Measurements from ENCODE around the gene PRODH.
"Not testable (repeated sequence)": the region's sequence is repeated elsewhere in the genome, so short reads cannot be mapped to it uniquely, and the experiment has no call there.

PRODH gene, protein sequence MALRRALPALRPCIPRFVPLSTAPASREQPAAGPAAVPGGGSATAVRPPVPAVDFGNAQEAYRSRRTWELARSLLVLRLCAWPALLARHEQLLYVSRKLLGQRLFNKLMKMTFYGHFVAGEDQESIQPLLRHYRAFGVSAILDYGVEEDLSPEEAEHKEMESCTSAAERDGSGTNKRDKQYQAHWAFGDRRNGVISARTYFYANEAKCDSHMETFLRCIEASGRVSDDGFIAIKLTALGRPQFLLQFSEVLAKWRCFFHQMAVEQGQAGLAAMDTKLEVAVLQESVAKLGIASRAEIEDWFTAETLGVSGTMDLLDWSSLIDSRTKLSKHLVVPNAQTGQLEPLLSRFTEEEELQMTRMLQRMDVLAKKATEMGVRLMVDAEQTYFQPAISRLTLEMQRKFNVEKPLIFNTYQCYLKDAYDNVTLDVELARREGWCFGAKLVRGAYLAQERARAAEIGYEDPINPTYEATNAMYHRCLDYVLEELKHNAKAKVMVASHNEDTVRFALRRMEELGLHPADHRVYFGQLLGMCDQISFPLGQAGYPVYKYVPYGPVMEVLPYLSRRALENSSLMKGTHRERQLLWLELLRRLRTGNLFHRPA

DNA sequence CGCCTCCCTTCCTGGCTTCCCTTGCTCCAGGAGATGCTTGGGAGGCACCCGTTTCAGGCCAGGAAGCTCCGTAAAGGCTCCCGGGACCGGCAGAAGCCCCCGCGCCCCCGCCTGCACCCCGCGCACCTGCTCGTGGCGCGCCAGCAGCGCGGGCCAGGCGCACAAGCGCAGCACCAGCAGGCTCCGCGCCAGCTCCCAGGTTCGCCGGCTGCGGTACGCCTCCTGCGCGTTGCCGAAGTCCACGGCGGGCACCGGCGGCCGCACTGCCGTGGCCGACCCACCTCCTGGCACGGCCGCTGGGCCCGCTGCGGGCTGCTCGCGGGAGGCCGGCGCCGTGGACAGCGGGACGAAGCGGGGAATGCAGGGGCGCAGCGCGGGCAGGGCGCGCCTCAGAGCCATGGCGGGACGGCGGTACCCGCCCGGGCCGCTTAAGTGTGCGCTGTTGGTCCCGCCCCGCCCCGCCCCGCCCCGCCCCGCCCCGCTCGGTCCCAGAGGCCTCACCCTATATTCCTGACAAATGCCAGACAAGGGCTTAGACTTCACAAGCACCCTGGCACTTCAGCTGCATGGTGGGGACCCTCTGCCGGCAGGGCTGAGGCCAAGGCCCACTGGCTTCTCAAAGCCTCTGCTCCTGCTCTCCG lies at the start of gene PRODH:
Gene PRODH, minus strand, starts transcription at position 405 of the 641 bp plus-strand sequence. Its CDS starts 6 bp downstream, at position 399.
- DNase-seq = no peak

DNA sequence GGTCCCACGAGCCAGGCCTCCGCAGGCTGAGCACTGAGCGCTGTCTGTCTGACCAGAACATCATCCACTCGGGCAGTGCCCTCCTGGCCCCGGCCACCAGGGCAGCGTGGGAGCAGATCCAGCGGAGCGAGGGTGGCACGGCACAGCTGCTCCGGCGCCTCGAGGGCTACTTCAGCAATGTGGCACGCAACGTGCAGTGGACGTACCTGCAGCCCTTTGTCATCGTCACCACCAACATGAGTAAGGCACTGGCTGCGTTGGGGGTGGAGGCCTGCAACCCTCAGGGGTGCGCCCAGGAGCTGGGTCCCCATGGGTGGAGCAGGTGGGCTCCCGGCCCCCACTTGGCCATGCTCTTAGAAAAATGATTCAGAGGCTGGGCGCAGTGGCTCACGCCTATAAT lies 49.7 kb upstream of the PRODH start:
- no peak for DNase-seq

DNA sequence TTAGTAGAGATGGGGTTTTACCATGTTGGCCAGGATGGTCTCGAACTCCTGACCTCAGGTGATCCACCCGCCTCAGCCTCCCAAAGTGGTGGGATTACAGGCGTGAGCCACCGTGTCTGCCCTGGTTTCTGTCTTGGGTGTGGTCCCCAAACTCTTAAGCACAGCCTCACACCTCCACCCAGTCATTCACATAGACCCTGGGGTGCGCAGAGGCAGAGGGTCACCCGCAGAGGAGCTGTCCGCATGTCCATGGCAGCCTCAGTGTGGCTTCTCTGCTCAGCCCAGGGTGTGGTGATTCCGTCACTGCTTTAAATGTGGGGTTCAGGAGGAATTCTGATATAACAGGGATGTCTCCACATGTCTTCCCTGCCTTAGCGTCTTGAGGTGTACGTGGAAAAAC lies 48.5 kb upstream of the PRODH start:
- no peak for DNase-seq

DNA sequence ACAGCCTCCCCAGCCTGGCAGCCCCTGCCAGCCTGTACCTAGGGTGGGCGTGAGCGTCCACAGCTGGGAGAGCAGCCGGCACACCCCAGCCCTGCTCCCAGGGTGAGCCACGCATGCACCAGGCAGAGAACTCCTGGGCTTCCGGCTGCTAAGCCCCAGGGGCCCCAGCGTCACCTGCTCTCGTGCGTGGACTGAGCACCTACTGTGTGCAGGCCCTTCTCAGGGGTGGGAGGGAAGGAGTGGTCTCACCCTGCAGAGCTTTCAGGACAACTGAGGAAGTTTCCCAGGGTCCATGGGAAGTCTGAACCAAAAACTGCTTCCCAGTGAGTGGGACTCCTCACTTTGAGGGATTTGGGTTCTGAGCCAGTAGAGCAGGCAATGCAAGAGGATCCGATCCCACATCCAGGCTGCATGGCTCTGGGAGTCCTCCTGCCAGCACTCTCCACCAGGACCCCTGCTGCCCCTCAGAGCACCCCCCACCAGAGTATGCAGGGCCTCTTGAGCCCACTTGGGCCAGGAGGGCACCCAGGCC lies 47.1 kb upstream of the PRODH start:
- no peak for DNase-seq

DNA sequence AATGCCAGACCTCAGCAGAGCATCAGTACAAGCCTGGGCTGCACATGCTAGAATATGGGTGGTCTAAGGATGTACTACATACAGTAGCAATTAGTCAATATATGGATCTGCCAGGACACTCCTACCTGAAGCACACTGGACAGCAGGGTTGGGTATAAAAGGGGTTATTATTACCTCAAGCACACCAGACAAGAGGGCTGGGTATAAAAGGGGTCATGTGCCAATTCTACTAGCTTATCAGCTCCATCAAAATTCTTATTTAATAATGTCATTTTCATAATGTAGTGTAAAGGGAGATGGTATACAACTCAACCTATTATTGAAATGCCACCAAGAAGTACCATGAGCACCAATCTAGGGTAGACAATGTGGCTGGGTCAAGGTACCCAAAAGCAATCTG lies 44.7 kb upstream of the PRODH start:
- DNase-seq = no peak

DNA sequence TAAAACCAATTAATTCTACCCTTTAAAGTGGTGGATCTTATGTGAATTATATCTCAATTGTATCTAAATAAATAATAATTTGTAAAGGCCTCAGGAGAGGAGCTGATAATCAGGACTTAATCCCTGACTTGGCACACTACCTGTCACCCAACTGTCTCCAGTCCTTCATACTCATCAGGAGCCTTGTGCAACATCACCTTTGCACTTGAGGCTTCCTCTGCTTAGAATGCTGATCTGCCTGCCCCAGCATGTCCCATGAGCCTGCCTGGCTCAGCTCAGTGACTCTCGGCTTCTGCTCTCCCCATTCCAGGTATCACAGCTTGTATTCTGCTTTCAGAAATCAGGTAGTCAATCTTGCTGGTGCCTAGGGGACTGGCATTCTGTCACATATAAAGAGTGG lies 43.9 kb upstream of the PRODH start:
- no peak for DNase-seq

DNA sequence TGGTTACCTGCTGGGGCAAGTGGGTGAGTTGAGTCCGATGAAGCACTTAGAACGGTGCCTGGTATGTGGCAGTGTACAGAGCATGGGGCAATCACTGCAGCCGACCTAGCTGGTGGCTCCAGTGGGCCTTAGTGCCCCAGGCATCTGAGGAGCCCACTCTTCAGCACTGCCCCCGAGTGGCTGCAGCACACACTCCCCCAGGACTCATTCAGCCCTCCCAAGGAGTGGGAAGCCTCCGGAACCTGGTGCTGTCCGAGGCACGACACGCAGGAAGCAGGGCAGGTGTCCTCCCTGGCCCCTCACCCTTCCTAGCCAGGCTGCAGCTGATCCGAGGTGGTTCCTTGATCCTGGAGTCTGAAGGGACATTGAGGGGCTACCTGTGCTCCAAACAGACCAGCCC lies 42.4 kb upstream of the PRODH start:
- no peak for DNase-seq

DNA sequence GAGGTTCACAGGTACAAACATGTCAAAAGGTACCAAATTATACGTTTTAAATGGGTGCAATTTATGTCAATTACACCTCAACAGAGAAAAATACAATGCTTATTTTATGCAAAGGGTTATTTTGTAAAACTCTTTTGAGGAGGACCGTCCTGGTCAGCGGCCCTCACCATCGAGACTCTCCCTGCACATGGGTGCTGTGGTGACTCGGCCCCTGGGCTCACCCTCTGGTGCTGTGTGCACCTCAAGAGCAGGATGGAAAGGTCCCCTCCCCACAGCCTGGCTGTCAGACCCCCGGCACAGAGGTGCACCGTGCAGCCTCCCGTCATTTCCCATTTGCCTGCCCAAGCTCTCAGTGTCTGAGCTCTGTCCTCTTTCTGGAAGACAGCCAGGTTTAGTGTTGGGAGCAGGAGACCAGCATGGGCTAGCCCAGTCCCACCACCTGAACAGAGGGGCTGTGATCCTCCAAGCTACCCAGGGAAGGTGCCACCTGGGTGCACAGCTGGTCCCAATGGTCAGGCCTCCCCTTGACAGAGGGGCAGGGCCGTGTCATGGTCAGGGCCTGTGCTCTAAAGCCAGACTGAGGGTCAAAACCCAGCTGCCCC lies 41.8 kb upstream of the PRODH start:
- no peak for DNase-seq

DNA sequence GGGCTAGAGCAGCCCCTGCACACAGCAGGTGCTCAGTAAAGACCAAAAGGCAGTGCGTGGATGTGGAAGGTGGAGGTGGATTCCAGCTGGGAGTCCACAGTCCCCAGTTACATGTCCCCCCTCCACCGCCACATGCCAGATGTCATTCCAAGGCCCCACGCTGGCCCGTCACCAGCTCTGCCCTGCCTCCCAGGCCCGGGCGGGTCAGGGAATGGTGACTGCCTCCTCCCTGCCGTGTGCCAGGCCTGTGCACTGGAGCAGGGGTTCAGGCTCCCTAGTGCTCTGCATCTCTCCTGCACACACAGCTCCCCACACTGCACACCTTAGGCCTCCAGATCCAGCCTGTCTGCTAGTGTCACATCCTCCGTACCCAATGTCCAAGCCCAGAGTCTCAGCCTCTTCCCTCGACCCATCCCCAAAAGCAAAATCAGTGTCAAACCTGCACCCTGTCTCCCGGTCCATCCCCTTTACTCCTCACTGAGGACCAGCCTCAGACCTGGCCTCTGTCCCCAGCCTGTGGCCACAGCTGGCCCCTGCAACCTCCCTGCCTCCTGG lies 40.2 kb upstream of the PRODH start:
- no peak for DNase-seq

DNA sequence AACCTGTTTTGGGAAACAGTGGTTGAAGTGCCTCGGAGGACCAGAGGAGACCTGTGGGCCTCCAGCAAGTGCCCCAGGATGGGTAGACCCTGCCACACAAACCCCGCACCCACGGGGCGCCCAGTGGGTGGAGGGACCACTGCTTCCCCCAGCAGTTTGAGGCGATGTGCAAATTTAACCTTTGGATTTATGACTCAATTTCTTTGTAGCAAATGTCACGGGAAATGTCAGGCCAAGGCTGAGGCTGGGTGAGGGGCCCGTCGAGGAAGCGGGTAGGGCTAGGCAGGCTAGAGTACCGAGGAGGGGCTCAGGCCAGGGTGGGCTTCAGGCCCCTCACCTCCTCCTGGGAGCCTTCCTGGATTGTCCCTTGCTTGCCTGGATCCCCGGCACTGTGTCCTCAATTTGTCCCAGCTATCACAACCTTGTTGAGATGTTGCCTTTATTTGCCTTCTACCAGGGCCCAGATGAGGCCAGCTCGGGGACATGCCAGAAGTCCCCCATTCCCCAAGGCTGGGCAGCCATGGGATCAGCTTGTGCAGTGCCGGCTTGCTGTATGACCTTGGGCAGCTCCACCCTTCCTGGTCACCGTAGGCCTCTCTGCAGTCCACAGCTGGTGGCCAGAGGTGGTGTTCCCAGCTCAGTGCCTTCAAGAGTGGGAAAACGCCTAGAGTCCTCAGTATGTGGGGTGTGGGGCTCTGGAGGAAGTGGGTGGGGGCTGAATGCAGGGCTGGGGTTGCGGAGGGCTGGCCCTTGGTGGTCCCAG lies 39.5 kb upstream of the PRODH start:
- DNase-seq = no peak

DNA sequence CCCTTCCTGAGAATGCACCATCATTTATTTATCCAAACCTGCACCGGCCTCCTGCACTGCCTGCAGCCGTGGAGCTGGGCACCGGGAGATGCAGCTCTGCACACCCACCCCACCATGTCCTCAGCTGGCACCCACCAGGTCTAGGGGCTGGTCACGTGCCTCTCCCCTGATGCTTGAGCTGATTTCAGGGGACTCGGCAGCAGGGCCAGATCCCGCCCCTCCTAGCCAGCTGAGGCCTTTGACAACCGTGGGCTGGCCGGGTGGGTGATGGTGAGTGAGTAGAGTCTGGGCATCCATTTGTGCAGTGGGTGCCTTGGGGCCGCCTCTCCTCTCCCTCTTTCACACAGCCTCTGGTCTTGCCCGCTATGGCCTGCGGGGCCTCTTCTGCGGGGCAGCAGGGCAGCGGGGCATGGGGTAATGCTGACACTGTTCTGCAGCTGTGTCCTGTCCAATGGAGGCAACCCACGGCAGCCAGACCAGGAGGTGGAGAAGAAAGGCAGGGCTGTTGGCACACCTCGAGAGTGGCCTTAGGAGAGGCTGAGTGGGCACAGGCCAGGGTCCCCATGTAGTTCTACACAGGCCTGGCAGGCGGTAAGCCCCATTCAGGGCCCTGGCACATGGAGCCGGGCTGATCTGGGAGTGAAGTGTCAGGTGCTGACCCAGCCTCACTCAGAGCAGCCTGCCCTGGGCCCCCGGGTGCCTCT lies 38.5 kb upstream of the PRODH start:
- no peak for DNase-seq

DNA sequence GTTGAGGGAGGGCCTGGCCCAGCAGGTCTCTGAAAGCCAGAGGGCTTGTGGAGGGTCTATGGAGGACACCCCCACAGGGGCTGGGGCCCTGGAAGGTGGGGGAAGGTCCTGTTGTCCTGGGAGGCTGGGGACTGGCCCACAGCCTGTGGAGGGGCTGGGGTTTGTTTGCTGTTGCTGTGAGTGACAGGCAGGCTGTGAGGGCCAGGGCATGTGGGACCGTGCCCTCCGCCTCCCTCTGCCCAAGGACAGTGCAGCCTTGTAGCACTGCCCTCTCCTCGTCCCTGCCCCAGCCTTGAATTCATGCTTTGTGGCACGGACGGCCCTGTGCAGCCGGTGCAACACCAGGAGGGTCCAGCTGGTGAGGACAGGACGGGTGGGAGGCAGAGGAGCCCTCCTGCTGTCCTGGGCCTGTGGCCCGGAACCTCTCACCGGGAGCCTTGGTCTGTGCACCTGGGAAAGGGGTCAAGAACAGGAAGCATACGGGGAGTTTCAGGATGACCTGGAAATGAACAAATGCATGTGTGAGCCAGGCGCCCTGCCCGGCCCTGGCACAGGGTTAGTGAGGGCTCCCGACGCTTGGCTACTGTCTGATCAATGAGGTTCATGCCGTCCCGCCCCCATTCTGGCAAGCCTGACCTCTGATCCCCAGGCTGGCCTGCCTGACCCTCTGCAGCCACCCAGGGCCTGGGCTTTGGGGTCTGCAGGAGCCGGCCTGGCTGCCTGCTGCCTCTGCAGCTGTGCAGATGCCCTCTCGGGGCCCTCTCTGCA lies 37.4 kb upstream of the PRODH start:
- no peak for DNase-seq

DNA sequence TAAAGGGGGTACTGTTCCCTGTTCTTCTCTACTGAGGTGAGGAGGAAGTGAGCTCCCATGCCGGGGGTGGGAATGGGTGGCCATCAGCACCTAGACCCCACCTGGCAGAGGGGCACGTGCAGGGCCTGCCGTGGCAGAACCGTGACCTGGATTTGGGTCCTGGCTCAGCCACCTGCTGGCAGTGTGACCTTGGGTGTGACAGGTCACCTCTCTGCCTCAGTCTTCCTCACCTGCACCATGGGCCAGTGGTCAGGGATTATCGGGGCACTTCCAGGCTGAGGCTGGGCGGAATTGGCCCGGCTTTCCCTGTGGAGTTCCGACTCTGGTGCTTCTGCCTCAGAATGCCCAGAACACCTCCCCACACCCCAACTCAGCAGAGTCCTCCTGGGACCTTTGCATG lies 36.5 kb upstream of the PRODH start:
- not testable (repeated sequence) for DNase-seq

DNA sequence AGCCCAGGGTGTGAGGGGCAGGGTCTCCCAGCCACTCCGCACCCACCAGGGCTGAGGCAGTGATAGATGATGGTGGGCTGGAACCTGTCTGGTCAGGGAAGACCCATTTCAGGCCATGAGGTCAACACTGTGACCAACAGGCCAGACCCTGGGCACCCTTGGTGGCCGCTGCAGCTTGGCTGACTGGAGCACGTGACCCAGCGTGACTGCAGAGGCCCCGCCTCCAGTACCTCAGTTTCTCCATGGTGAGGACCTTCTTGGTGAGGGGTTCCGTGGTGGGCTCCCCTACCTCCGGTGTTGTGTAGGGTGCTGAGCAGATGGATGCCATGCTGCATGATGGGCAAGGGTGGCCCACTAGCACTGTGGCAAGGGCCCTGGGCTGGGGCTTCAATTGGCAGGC lies 35.9 kb upstream of the PRODH start:
- not testable (repeated sequence) for DNase-seq

DNA sequence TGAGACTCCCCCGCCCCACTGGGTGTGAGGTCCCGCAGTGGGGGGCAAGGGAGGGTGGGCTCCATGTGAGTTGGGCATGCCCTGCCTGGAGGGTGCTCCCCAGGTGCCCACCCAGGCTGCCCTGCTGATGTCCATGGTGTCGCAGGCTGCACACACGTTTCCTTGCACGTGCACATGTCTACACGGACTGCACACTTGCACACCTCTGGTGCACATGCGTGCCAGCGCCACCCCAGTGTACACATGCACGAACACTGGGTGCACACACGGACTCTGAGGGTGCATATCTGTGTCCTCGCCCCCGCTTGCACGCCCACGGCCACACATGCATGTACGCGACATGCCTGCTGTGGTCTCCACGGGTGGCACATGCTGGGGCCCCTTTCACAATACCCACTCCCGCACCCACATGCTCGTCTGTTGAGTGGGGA lies 35.2 kb upstream of the PRODH start:
- DNase-seq = no peak

DNA sequence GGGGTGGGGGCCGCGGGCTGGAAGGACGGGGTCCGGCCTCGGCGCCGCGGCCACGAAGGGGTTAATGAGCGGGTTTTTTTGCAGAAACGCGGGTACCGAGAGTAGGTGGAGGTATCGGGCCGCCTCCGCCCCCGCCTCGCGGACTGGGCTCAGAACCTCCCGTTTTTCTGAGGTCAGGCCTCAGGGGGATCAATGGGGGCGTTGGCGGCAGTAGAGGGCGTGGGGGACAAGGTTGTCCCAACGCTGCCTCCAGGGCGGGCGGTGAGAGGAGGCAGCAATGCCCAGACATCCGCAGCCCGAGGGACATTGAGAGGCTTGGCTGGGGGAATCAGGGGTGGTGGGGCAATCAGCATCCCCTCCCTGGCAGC lies 34.8 kb upstream of the PRODH start:
- DNase-seq = no peak

DNA sequence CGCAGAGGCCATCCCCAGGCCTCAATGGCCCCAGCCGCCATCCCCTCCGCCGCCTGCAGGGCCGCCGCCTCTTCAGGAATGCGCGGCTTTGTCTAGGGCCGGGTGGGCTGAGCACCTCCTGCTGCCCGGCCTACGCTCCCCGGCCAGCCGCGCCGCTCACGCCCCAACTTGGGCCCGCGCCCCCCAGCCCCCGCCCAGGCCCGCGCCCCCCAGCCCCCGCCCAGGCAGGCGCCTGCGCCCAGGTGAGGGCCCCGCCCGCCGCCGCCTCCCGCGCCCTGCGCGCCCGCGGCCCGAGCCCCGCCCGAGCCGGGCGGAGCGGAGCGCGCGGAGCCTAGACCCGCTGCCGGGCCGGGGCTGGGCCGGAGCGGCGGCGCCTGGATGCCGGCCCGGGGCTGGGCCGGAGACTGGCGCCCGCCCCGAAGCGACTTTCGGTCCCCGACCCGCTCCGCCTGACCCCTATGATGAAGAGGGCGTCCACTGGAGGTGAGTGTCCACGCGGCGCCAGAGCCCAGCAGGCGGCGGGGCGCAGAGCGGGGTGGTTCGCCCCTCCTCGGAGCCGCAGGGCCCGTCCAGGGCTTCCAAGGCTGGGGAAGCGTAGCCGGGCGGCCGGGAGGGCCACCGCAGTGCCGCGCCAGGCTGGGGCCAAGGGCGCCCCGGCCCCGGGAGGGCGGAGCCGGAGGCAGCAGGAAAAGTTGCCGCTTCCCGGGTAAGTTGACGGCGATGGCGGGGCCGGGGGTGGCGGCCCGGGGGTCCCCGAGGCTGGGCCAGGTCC lies 34.3 kb upstream of the PRODH start:
- DNase-seq = no peak

DNA sequence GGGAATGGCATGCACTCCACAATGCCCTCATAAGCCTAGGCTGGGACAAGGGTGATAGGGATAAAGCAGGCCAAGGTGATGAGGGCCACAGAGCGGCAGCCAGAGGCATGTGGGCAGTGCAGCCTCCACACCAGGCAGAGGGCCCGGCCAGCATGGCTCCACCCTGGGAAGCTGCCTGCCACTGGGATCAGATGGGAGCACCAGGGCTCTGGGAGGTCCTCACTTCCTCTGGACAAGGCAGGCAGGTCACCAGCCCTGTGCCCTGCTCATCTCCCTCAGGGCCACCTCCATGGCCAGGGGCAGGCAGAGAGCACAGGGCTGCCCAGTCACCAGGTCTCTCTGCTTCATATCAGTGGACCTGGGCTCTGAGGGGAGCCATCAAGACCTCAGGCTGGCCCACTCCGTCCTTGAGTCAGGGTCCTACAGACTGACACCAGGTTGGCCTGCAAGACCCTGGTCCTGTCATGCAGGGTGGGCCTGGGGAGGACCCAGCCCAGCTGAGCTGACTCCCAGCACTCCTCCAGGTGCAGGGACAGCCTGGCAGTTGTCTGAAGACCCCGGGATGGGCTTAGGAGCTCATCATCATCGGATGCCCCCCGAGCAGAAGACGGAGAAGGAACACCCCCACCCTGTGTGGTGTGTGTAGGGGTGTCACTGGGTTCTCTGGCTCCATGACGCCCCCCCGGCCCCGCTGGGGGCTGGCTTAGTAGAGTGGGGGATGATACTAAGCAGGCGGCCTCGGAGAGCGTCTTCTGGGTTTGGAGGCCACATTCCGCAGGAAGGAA lies 33.3 kb upstream of the PRODH start:
- DNase-seq = not testable (repeated sequence)

DNA sequence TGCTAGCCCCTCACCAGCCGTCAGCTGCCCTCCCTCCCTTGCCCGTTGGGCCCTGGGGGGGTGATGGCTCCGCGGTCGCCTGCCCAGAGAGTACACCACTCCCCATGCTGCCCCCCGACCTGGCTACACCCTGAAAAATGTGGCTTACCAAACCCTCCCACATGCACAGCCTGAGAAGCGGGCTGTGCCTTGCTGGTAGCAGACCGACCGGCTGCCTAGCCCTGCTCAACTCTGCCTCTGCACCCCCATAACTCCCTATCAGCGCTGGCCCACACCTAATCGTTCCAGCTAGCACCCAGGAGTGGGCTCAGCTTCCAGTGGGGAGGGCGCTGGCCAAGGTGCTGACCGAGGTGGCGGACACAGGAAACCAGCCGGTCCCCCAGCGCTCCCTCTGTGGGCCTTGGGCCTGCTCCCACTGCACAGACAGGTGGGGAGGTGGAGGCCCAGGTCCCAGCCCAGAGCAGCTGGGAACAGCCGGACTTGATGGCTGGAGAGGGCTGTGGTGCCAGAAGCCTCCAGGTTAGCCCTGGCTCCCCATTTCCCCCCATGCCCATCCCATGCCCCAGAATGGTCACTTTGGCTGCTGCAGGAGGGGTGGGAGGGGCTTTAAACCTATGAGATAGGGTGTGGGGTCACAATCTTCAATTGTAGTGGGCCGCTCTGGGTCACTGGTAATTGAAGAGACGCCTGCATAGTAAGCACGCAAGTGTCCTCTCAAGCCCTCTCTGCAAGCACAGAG lies 32.1 kb upstream of the PRODH start:
- no peak for DNase-seq

Data from OCI-M1 (cell line).